Fibroblast of mammary gland (primary cell): ENCODE measurements around the gene GSK3A.

Experiments used
- DNase-seq: peaks from one replicate; pipeline ENCODE4 v3.0.0-alpha.2; 2010; ENCODE audit warnings: low read depth
- H3K4me3 ChIP-seq: 2 replicates; pipeline ENCODE4 v1.5.1; 2011; ENCODE audit warnings: low read depth, mild to moderate bottlenecking, low read length, moderate library complexity; ENCODE audit not compliant: control insufficient read depth
- CTCF ChIP-seq: conservative IDR thresholded peaks from 2 replicates; pipeline ENCODE4 v1.5.1; 2011; ENCODE audit warnings: low read depth, low read length, inconsistent platforms; ENCODE audit not compliant: control insufficient read depth, insufficient read depth

The GSK3A gene

GRCh38 chr19:42242512-42243409, at the start of gene GSK3A:
Gene GSK3A, minus strand, starts transcription at chr19:42242602. Its CDS starts 137 bp downstream, at chr19:42242465.
- TF ChIP-seq CTCF = no peak
- DNase-seq = peak; percentile 98
- peak within 1 kb of the TSS; percentile 90 for H3K4me3 ChIP-seq

GRCh38 chr19:42291435-42291810, 49.0 kb upstream of the GSK3A start:
- H3K4me3 ChIP-seq = no peak overlapping the region
- DNase-seq = no peak
- TF ChIP-seq CTCF = no peak

GRCh38 chr19:42290523-42291434, 48.4 kb upstream of the GSK3A start:
- no peak for DNase-seq
- no peak overlapping the region for H3K4me3 ChIP-seq
- TF ChIP-seq CTCF = peak; percentile 30

- TF ChIP-seq CTCF = no peak
- DNase-seq = no peak
- no peak overlapping the region for H3K4me3 ChIP-seq
Measured at GRCh38 chr19:42290136-42290522, 47.7 kb upstream of the GSK3A start.

- TF ChIP-seq CTCF = no peak
- no peak for DNase-seq
- no peak overlapping the region for H3K4me3 ChIP-seq
Measured at GRCh38 chr19:42289556-42290041, 47.2 kb upstream of the GSK3A start.

- DNase-seq = no peak
- no peak for TF ChIP-seq CTCF
Measured at GRCh38 chr19:42288881-42289555, 46.6 kb upstream of the GSK3A start.

More at GRCh38 chr19:42288881-42289555, 46.6 kb upstream of the GSK3A start:
- no peak overlapping the region for H3K4me3 ChIP-seq
